NCI-H748 treated with DMSO at 0.1 percent for 48 hours (cell line): Measurements from ENCODE around the gene NR6A1.

Experiments used
- DNase-seq: peaks from one replicate; lab custom pipeline; 2025; lab: John Stamatoyannopoulos, UW

NR6A1 gene

GRCh38 chr9:124795881-124796431 lies 24.8 kb upstream of the NR6A1 start:
- no peak for DNase-seq

GRCh38 chr9:124794902-124795491 lies 23.9 kb upstream of the NR6A1 start:
- DNase-seq, result no peak

- DNase-seq, result no peak
These were observed 22.0 kb upstream of the NR6A1 start for GRCh38 chr9:124793015-124793541.

- no peak for DNase-seq
These were observed 21.3 kb upstream of the NR6A1 start for GRCh38 chr9:124792257-124793014.

GRCh38 chr9:124790801-124791505 lies 19.8 kb upstream of the NR6A1 start:
- no peak for DNase-seq

- DNase-seq, result no peak
These were observed 19.2 kb upstream of the NR6A1 start for GRCh38 chr9:124790301-124790700.

- no peak for DNase-seq
These were observed 18.4 kb upstream of the NR6A1 start for GRCh38 chr9:124789531-124789930.

GRCh38 chr9:124788542-124789217 lies 17.6 kb upstream of the NR6A1 start:
- DNase-seq, result no peak

- DNase-seq, result no peak
These were observed 15.9 kb upstream of the NR6A1 start for GRCh38 chr9:124786881-124787573.

- DNase-seq, result no peak
These were observed 13.4 kb upstream of the NR6A1 start for GRCh38 chr9:124784509-124784908.

GRCh38 chr9:124783830-124784229 lies 12.7 kb upstream of the NR6A1 start:
- DNase-seq, result no peak

GRCh38 chr9:124782661-124783574 lies 11.8 kb upstream of the NR6A1 start:
- no peak for DNase-seq

GRCh38 chr9:124781967-124782660 lies 11.0 kb upstream of the NR6A1 start:
- DNase-seq, result no peak

GRCh38 chr9:124780757-124781151 lies 9.6 kb upstream of the NR6A1 start:
- DNase-seq, result no peak

- DNase-seq, result no peak
These were observed 9.1 kb upstream of the NR6A1 start for GRCh38 chr9:124780060-124780756.

GRCh38 chr9:124779368-124780059 lies 8.4 kb upstream of the NR6A1 start:
- DNase-seq, result no peak

GRCh38 chr9:124778575-124779367 lies 7.7 kb upstream of the NR6A1 start:
- DNase-seq, result no peak
